ENCODE data around the gene HLCS.

DNA sequence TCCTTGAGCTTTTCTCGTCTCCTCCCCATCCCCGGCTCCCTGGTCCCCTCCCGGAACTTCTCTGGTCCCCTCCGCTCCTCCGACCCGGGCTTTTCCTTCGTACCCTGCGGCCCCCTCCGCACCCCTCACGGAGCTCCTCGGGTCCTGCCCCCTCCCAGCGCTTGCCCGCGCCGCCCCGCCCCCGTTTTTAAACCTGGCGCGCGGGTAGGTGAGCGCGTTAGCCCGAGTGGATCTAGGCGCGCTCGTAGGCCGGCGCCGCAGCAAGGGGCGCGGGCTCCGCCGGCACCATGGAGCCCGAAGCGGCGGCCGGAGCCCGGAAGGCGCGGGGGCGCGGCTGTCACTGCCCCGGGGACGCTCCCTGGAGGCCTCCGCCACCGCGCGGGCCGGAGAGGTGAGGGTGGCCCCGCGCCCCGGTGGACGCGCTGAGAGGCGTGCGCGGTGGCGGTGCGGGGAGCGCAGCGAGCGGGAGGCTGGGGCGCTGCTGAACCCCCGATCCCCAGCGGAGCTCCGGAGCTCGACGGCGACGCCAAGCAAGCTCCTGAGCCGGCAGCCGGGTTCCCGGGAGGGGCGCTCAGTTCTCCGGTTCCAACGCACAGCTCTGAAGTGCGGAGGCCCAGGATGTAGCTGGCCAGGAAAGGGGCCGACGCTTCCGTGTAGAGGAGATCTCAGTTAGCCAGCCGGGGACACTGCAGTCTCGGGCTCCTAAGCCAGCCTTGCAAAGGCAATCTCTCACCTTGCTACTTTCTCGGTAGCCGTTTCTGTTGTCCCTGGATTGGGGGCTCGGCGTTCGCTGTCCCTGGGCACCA, 40.2 kb upstream of the HLCS start, which contains the start of gene RIPPLY3:
- TF ChIP-seq EZH2 (IDR thresholded peaks at IDR 0.05; ENCODE audit: borderline replicate concordance) = no peak
- TF ChIP-seq, protein P1, sequence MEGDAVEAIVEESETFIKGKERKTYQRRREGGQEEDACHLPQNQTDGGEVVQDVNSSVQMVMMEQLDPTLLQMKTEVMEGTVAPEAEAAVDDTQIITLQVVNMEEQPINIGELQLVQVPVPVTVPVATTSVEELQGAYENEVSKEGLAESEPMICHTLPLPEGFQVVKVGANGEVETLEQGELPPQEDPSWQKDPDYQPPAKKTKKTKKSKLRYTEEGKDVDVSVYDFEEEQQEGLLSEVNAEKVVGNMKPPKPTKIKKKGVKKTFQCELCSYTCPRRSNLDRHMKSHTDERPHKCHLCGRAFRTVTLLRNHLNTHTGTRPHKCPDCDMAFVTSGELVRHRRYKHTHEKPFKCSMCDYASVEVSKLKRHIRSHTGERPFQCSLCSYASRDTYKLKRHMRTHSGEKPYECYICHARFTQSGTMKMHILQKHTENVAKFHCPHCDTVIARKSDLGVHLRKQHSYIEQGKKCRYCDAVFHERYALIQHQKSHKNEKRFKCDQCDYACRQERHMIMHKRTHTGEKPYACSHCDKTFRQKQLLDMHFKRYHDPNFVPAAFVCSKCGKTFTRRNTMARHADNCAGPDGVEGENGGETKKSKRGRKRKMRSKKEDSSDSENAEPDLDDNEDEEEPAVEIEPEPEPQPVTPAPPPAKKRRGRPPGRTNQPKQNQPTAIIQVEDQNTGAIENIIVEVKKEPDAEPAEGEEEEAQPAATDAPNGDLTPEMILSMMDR (IDR thresholded peaks at IDR 0.05; ENCODE audit: poor library complexity) = no peak
